ENCODE data around the gene GPC5.
A peak's percentile ranks its signal among the peaks of the same experiment; 100 is the strongest.
"Not testable (repeated sequence)": the region's sequence is repeated elsewhere in the genome, so short reads cannot be mapped to it uniquely, and the experiment has no call there.

Gene GPC5

DNA sequence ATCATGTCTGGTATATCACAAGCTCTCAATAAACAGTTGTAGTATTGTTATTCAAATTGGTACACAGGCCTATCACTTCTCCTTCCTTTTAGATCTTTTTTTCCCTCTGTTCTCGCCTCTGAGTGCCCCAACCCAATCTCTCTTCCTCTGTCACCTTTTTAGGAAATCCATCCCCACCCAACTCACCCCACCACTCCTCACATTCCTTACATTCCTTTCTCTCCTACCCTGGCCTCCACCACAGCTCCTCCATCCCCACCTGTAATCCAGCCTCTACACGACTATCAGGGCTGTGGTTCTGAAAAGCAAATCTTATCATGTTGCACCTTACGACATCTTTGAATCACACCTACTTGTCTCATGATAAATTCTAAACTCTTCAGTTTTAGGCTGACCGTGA lies 1282.8 kb downstream of the GPC5 start:
- Histone ChIP-seq H3K36me3 (ENCODE audit: insufficient read depth, insufficient read length, low read length) (no peaks in the 10 kb centered on the region), H3K4me3 (ENCODE audit: insufficient read length, low read depth) (no peak overlapping the region), H3K9ac (ENCODE audit: insufficient read length, low read depth) (no peak overlapping the region), H3K4me1 (ENCODE audit: insufficient read depth, insufficient read length) (no peaks in the 10 kb centered on the region), H3K27me3 (ENCODE audit: insufficient read depth, insufficient read length) (no peaks in the 10 kb centered on the region), H3K9me3 (ENCODE audit: insufficient read depth, low read length) (no peaks in the 10 kb centered on the region)
- DNase-seq (ENCODE audit: low read depth, low spot score) = peak; percentile 16
- TF ChIP-seq SUZ12 (IDR thresholded peaks at IDR 0.05; ENCODE audit: extremely low read depth, insufficient read depth, insufficient read length) = no peak

DNA sequence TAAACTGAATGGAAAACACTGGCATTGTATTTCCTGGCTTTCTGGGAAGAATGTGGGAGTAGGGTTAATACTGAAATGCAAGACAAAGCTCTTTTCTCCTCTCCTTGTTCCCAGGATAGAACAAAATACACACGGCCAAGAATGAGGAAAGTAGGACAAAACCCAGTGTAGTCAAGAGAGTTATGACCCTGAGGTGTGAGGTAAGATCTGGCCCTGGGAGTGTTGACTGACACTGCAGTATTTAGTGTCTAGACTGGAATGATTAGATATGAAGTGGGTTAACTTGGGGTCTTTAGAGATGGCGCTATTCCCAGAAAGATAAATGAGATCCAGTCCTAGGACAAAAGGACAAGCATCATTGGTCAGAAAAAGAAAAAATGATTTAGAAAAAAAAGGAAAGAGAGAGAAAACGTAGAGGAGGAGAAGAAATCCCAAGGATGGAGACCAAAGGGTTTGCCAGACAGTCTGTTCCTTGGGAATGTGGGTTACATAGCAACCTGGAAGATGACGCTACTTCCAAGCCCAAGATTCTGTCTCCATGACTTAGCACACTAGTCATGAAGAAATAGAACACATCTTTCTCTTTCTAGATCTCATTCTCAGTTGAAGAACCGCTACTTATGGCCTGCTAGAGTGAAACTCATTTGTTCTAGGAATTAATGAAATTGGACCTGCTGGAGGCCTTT lies 1284.6 kb downstream of the GPC5 start:
- Histone ChIP-seq H3K4me3 (ENCODE audit: insufficient read length, low read depth) (no peak overlapping the region), H3K9ac (ENCODE audit: insufficient read length, low read depth) (no peak overlapping the region), H3K36me3 (ENCODE audit: insufficient read depth, insufficient read length, low read length) (no peaks in the 10 kb centered on the region), H3K9me3 (ENCODE audit: insufficient read depth, low read length) (no peaks in the 10 kb centered on the region), H3K27me3 (ENCODE audit: insufficient read depth, insufficient read length) (no peaks in the 10 kb centered on the region), H3K4me1 (ENCODE audit: insufficient read depth, insufficient read length) (no peaks in the 10 kb centered on the region)
- TF ChIP-seq YY1 (IDR thresholded peaks at IDR 0.05; ENCODE audit: insufficient read depth, insufficient read length) (no peak), SUZ12 (IDR thresholded peaks at IDR 0.05; ENCODE audit: extremely low read depth, insufficient read depth, insufficient read length) (no peak), ZNF274 (IDR thresholded peaks at IDR 0.05; ENCODE audit: low read depth, low read length) (no peak)
- DNase-seq (ENCODE audit: low read depth, low spot score) = no peak

- DNase-seq (ENCODE audit: low read depth, low spot score) = no peak
- no peaks in the 10 kb centered on the region for H3K36me3 ChIP-seq (ENCODE audit: insufficient read depth, insufficient read length, low read length)
- no peak overlapping the region for H3K4me3 ChIP-seq (ENCODE audit: insufficient read length, low read depth)
- H3K9me3 ChIP-seq (ENCODE audit: insufficient read depth, low read length) = peaks cover 13% of the 10 kb centered on the region; the same call in 1 of the 2 replicates
- no peak for TF ChIP-seq YY1 (IDR thresholded peaks at IDR 0.05; ENCODE audit: insufficient read depth, insufficient read length)
- TF ChIP-seq SUZ12 (IDR thresholded peaks at IDR 0.05; ENCODE audit: extremely low read depth, insufficient read depth, insufficient read length) = no peak
- no peak for TF ChIP-seq ZNF274 (IDR thresholded peaks at IDR 0.05; ENCODE audit: low read depth, low read length)
- no peak overlapping the region for H3K9ac ChIP-seq (ENCODE audit: insufficient read length, low read depth)
- no peaks in the 10 kb centered on the region for H3K27me3 ChIP-seq (ENCODE audit: insufficient read depth, insufficient read length)
- H3K4me1 ChIP-seq (ENCODE audit: insufficient read depth, insufficient read length) = no peaks in the 10 kb centered on the region
Measured at GRCh38 chr13:92694047-92694446, 1295.6 kb downstream of the GPC5 start.

- not testable (repeated sequence) for H3K27me3 ChIP-seq (ENCODE audit: insufficient read depth, insufficient read length); H3K4me3 ChIP-seq (ENCODE audit: insufficient read length, low read depth); DNase-seq (ENCODE audit: low read depth, low spot score)
Measured at GRCh38 chr13:92695827-92696226, 1297.4 kb downstream of the GPC5 start.

DNA sequence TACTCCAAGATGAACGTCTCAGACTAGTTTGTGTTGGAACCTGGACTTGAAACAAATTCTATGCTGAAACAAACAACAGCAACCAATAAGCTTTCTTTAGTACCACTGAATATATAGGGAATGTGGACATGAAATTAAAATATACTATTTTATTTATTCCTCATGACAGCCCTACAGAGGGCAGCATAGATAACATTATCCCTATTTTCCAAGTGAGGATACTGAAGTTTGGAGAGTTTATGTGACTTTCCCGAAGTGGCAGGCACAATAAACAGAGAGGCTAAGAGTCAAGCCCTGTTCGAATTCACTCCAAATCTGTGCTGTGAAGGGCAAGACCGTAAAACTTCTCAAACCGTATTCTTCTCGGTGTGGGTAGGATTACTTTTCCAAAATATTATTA lies 1318.3 kb downstream of the GPC5 start:
- H3K27me3 ChIP-seq (ENCODE audit: insufficient read depth, insufficient read length) = no peaks in the 10 kb centered on the region
- no peaks in the 10 kb centered on the region for H3K9me3 ChIP-seq (ENCODE audit: insufficient read depth, low read length)
- H3K36me3 ChIP-seq (ENCODE audit: insufficient read depth, insufficient read length, low read length) = no peaks in the 10 kb centered on the region
- H3K9ac ChIP-seq (ENCODE audit: insufficient read length, low read depth) = no peak overlapping the region
- TF ChIP-seq YY1 (IDR thresholded peaks at IDR 0.05; ENCODE audit: insufficient read depth, insufficient read length) (no peak), SUZ12 (IDR thresholded peaks at IDR 0.05; ENCODE audit: extremely low read depth, insufficient read depth, insufficient read length) (no peak), ZNF274 (IDR thresholded peaks at IDR 0.05; ENCODE audit: low read depth, low read length) (no peak)
- DNase-seq (ENCODE audit: low read depth, low spot score) = no peak
- H3K4me3 ChIP-seq (ENCODE audit: insufficient read length, low read depth) = no peak overlapping the region
- H3K4me1 ChIP-seq (ENCODE audit: insufficient read depth, insufficient read length) = no peaks in the 10 kb centered on the region

More at GRCh38 chr13:92695827-92696226, 1297.4 kb downstream of the GPC5 start:
- H3K36me3 ChIP-seq (ENCODE audit: insufficient read depth, insufficient read length, low read length); H3K9ac ChIP-seq (ENCODE audit: insufficient read length, low read depth); H3K4me1 ChIP-seq (ENCODE audit: insufficient read depth, insufficient read length): not testable (repeated sequence)
- peaks cover 13% of the 10 kb centered on the region; the same call in 1 of the 2 replicates for H3K9me3 ChIP-seq (ENCODE audit: insufficient read depth, low read length)

DNA sequence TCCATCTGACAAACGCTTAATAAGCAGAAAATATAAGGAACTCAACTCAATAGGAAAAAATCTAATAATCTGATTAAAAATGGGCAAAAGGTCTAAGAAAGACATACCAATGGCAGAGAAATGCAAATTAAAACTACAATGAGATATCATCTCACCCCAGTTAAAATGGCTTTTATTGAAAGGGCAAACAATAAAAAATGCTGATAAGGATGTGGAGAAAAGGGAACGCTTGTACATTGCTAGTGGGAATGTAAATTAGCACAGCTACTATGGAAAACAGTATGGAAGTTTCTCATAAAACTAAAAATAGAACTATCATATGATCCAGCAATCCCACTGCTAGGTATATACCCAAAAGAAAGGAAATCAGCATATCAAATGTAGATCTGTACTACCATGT lies 1319.4 kb downstream of the GPC5 start:
- Histone ChIP-seq H3K4me3 (ENCODE audit: insufficient read length, low read depth) (no peak overlapping the region), H3K9me3 (ENCODE audit: insufficient read depth, low read length) (no peaks in the 10 kb centered on the region), H3K27me3 (ENCODE audit: insufficient read depth, insufficient read length) (no peaks in the 10 kb centered on the region), H3K36me3 (ENCODE audit: insufficient read depth, insufficient read length, low read length) (no peaks in the 10 kb centered on the region), H3K9ac (ENCODE audit: insufficient read length, low read depth) (no peak overlapping the region), H3K4me1 (ENCODE audit: insufficient read depth, insufficient read length) (no peaks in the 10 kb centered on the region)
- DNase-seq (ENCODE audit: low read depth, low spot score) = no peak
- TF ChIP-seq SUZ12 (IDR thresholded peaks at IDR 0.05; ENCODE audit: extremely low read depth, insufficient read depth, insufficient read length) (no peak), YY1 (IDR thresholded peaks at IDR 0.05; ENCODE audit: insufficient read depth, insufficient read length) (no peak), ZNF274 (IDR thresholded peaks at IDR 0.05; ENCODE audit: low read depth, low read length) (no peak)

DNA sequence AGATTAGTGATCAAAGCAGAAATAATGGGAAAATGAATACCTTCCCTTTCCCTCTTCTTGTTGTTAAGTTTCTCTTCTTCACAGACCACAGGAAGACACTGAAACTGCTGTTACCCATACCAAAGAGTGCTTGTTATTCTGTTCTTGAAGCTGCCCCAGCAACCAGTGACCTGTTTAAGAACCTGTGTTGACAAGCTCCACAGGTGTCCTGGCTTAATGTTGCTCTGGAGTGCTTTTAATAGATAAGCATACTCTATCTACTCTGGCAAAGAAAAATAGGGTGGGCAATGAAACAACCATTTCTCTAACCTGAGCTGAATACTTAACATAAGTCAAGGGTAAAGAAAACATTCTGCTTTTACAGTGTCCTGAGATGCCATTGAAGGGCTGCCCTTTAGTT lies 1321.4 kb downstream of the GPC5 start:
- Histone ChIP-seq H3K9me3 (ENCODE audit: insufficient read depth, low read length) (no peaks in the 10 kb centered on the region), H3K9ac (ENCODE audit: insufficient read length, low read depth) (no peak overlapping the region), H3K27me3 (ENCODE audit: insufficient read depth, insufficient read length) (no peaks in the 10 kb centered on the region), H3K4me1 (ENCODE audit: insufficient read depth, insufficient read length) (no peaks in the 10 kb centered on the region), H3K36me3 (ENCODE audit: insufficient read depth, insufficient read length, low read length) (no peaks in the 10 kb centered on the region), H3K4me3 (ENCODE audit: insufficient read length, low read depth) (no peak overlapping the region)
- peak; percentile 49 for DNase-seq (ENCODE audit: low read depth, low spot score)
- no peak for TF ChIP-seq ZNF274 (IDR thresholded peaks at IDR 0.05; ENCODE audit: low read depth, low read length)
- TF ChIP-seq SUZ12 (IDR thresholded peaks at IDR 0.05; ENCODE audit: extremely low read depth, insufficient read depth, insufficient read length) = no peak
- no peak for TF ChIP-seq YY1 (IDR thresholded peaks at IDR 0.05; ENCODE audit: insufficient read depth, insufficient read length)
